A549 treated with CpdA at 1 μM for 4 hours (cell line): ENCODE data around the gene UTP25. TPM values are rescaled to one million over a fixed set of nuclear protein-coding genes. Genes with fewer than 3 reads are reported as not detected.

Source experiments
- total RNA-seq: library from RNA; stranded (reverse); fragments of 200-300 nt; extraction: Qiagen RNA extraction; gene quantifications from 5 replicates; pipeline ENCODE4 v1.2.3, GENCODE V29; 2022; ENCODE audit warnings: low read depth

UTP25 gene
- 10.7 to 13.1 TPM (median 11.9 TPM) in 5 replicates for total RNA-seq

GRCh38 chr1:209827384-209828262 lies at the start of gene UTP25:
Gene UTP25 (plus strand): TSS chr1:209827972. CDS start chr1:209828064, 92 bp downstream.

GRCh38 chr1:209784265-209785169 lies 43.3 kb upstream of the UTP25 start, which contains the start of gene C1orf74:
Gene C1orf74 (minus strand): TSS chr1:209784559. CDS start chr1:209783634, 925 bp downstream.

GRCh38 chr1:209805875-209806760 lies 21.7 kb upstream of the UTP25 start, which contains the start of gene IRF6:
Gene IRF6 (minus strand): TSS chr1:209806142. CDS start chr1:209801413, 4,729 bp downstream.

Other genes with a start within 250 kb of the UTP25 start
- 0.22 to 0.50 TPM (median 0.43 TPM) in 5 replicates for gene CAMK1G, start 244.3 kb upstream of the UTP25 start, total RNA-seq
- gene LAMB3, start 175.5 kb upstream of the UTP25 start, total RNA-seq, result 20.1 to 24.5 TPM (median 21.1 TPM) in 5 replicates
- 2.2 to 3.8 TPM (median 3.2 TPM) in 5 replicates for gene G0S2, start 152.6 kb upstream of the UTP25 start, total RNA-seq
- not detected in 5 replicates for gene HSD11B1, start 123.1 kb upstream of the UTP25 start, total RNA-seq
- gene TRAF3IP3, start 71.9 kb upstream of the UTP25 start, total RNA-seq, result not detected in 5 replicates
- gene C1orf74, start 43.4 kb upstream of the UTP25 start, total RNA-seq, result 1.3 to 1.7 TPM (median 1.6 TPM) in 5 replicates
- gene IRF6, start 21.8 kb upstream of the UTP25 start, total RNA-seq, result 0.08 to 0.11 TPM (median 0.08 TPM) in 5 replicates
- gene SYT14, start 110.2 kb downstream of the UTP25 start, total RNA-seq, result 0.03 to 0.11 TPM (median 0.06 TPM) in 5 replicates